Mesenchymal stem cell (in vitro differentiated cells and primary cell): ENCODE results near the gene AIDA.

Experiments
- DNase-seq: peaks from one replicate; pipeline ENCODE4 v3.0.0-alpha.2; 2013
- H2AFZ ChIP-seq: one replicate; pipeline ENCODE4 v1.6.1; 2013; ENCODE audit warnings: low read depth, mild to moderate bottlenecking, control low read depth, inconsistent platforms, low read length, moderate library complexity
- H2AK5ac ChIP-seq: 2 replicates; pipeline ENCODE4 v1.6.1; 2013; ENCODE audit warnings: low read length, moderate library complexity, mild to moderate bottlenecking, inconsistent platforms; ENCODE audit not compliant: severe bottlenecking
- H2BK120ac ChIP-seq: one replicate; pipeline ENCODE4 v1.6.1; 2013; ENCODE audit warnings: low read depth, mild to moderate bottlenecking, inconsistent platforms, low read length, moderate library complexity
- H2BK12ac ChIP-seq, 2 experiments: one replicate each; pipeline ENCODE4 v1.6.1; 2013; ENCODE audit warnings: inconsistent platforms in 2 of 2, low read length in 2 of 2, mild to moderate bottlenecking in 2 of 2, moderate library complexity in 2 of 2, control low read depth in 1 of 2
- H2BK15ac ChIP-seq: one replicate; pipeline ENCODE4 v1.6.1; 2013; ENCODE audit warnings: mild to moderate bottlenecking, low read depth, inconsistent platforms; ENCODE audit not compliant: poor library complexity, severe bottlenecking
- H2BK5ac ChIP-seq: 2 replicates; pipeline ENCODE4 v1.6.1; 2013; ENCODE audit warnings: low read depth, mild to moderate bottlenecking, low read length, control low read depth, inconsistent platforms; ENCODE audit not compliant: poor library complexity, severe bottlenecking
- H3K14ac ChIP-seq, 2 experiments: one replicate each; pipeline ENCODE4 v1.6.1; 2013; ENCODE audit warnings: inconsistent platforms in 2 of 2, low read length in 2 of 2, control low read depth in 1 of 2, mild to moderate bottlenecking in 1 of 2, moderate library complexity in 1 of 2
- H3K18ac ChIP-seq, 2 experiments: one replicate each; pipeline ENCODE4 v1.6.1; 2013; ENCODE audit warnings: inconsistent platforms in 2 of 2, low read length in 2 of 2, control low read depth in 1 of 2, low read depth in 1 of 2, mild to moderate bottlenecking in 1 of 2
- H3K23ac ChIP-seq, 2 experiments: one replicate each; pipeline ENCODE4 v1.6.1; 2013; ENCODE audit warnings: inconsistent platforms in 2 of 2, low read length in 2 of 2, mild to moderate bottlenecking in 2 of 2, moderate library complexity in 2 of 2, control low read depth in 1 of 2
- H3K27ac ChIP-seq: 2 replicates; pipeline ENCODE4 v1.5.1; 2013; ENCODE audit warnings: mild to moderate bottlenecking, moderate library complexity, low read length, control low read depth, inconsistent platforms; ENCODE audit not compliant: poor library complexity, severe bottlenecking
- H3K27me3 ChIP-seq, 2 experiments: 2 replicates each; pipeline versions ENCODE4 v1.6.1 to v1.7.0; 2013; ENCODE audit warnings: low read length in 2 of 2, mild to moderate bottlenecking in 2 of 2, moderate library complexity in 2 of 2, control low read depth in 1 of 2, inconsistent platforms in 1 of 2; ENCODE audit not compliant: control insufficient read depth in 1 of 2, insufficient read depth in 1 of 2
- H3K36me3 ChIP-seq, 2 experiments: 2 replicates each; pipeline versions ENCODE4 v1.6.1 to v1.7.0; 2013; ENCODE audit warnings: low read length in 2 of 2, control low read depth in 1 of 2, inconsistent platforms in 1 of 2, low read depth in 1 of 2, mild to moderate bottlenecking in 1 of 2; ENCODE audit not compliant: insufficient read depth in 2 of 2, control insufficient read depth in 1 of 2
- H3K4ac ChIP-seq, 2 experiments: one replicate each; pipeline ENCODE4 v1.6.1; 2013; ENCODE audit warnings: inconsistent platforms in 2 of 2, low read length in 2 of 2, mild to moderate bottlenecking in 2 of 2, moderate library complexity in 2 of 2, control low read depth in 1 of 2, low read depth in 1 of 2
- H3K4me1 ChIP-seq: 2 replicates; pipeline ENCODE4 v1.6.1; 2013; ENCODE audit warnings: low read depth, low read length, control low read depth; ENCODE audit not compliant: control insufficient read depth, insufficient read depth
- H3K4me2 ChIP-seq: 2 replicates; pipeline ENCODE4 v1.6.1; 2013; ENCODE audit warnings: low read length, mild to moderate bottlenecking, inconsistent platforms; ENCODE audit not compliant: poor library complexity, severe bottlenecking
- H3K4me3 ChIP-seq, 2 experiments: 2 replicates each; pipeline versions ENCODE4 v1.5.1 to v1.7.0; 2013; ENCODE audit warnings: low read length in 2 of 2, mild to moderate bottlenecking in 2 of 2, control low read depth in 1 of 2, low read depth in 1 of 2; ENCODE audit not compliant: insufficient read depth in 1 of 2
- H3K79me1 ChIP-seq: replicated peaks from 2 replicates; pipeline ENCODE4 v1.6.1; 2013; ENCODE audit warnings: mild to moderate bottlenecking, control low read depth, low read length, inconsistent platforms; ENCODE audit not compliant: poor library complexity, severe bottlenecking
- H3K9ac ChIP-seq: 2 replicates; pipeline ENCODE4 v1.7.0; 2013; ENCODE audit warnings: mild to moderate bottlenecking, low read length, moderate library complexity
- H3K9me3 ChIP-seq: 2 replicates; pipeline ENCODE4 v1.7.0; 2013; ENCODE audit warnings: mild to moderate bottlenecking, low read length; ENCODE audit not compliant: control insufficient read depth
- H4K8ac ChIP-seq: one replicate; pipeline ENCODE4 v1.6.1; 2013; ENCODE audit warnings: inconsistent platforms, mild to moderate bottlenecking, low read length, moderate library complexity
- H4K91ac ChIP-seq: one replicate; pipeline ENCODE4 v1.6.1; 2013; ENCODE audit warnings: mild to moderate bottlenecking, low read length, inconsistent platforms
- WGBS: methylation state at CpG from one replicate; pipeline ENCODE4 v1.1.7; 2013; ENCODE audit warnings: mixed read lengths; 5-methylcytosine and 5-hydroxymethylcytosine counted together

Gene AIDA

DNA sequence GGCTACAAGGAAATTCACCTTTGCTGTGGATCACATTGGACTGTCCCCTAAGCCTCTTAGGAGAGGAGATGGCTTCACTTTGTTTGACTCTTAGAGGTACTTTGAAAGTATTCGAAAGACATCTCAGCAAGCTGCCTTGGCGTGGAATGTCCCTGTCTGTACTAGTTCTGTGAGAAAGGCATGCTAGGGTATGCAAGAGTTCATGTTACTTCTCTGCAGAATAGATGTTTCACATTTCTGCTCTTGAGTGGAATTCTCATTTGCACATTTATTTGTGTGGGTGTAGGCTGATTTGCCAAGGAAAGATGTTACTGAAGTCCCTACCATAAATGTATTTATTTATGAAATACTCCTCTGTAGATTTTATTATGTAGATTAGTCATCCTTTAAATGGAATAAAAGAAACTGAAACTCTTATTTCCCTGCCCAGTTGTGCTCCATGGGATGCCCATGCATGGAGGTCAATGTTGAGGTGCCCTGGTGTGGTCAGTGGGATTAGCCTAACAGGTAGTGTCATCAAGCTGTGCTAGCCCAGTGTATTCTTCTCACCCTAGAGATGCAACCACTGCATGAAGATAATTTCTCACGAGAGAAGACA lies 80.6 kb downstream of the AIDA start:
- H2BK12ac ChIP-seq: no peak overlapping the region
- no peak overlapping the region for H3K14ac ChIP-seq
- peak overlapping the region; percentile 11 for H3K9ac ChIP-seq
- no peak overlapping the region for H3K18ac ChIP-seq
- no peaks in the 10 kb centered on the region for H3K27me3 ChIP-seq
- H3K9me3 ChIP-seq: no peaks in the 10 kb centered on the region
- no peak overlapping the region for H3K4ac ChIP-seq
- H2BK120ac ChIP-seq: no peak overlapping the region
- peaks cover 14% of the 10 kb centered on the region for H3K79me1 ChIP-seq
- H3K4me1 ChIP-seq: no peaks in the 10 kb centered on the region
- H3K27ac ChIP-seq: no peak overlapping the region
- no peak overlapping the region for H2BK5ac ChIP-seq
- no peak for DNase-seq
- no peak overlapping the region for H4K8ac ChIP-seq
- peaks cover 35 to 90% of the 10 kb centered on the region in 2 experiments for H3K36me3 ChIP-seq
- H2BK15ac ChIP-seq: no peak overlapping the region
- H2AK5ac ChIP-seq: no peak overlapping the region
- H3K4me2 ChIP-seq: no peak overlapping the region
- no peak overlapping the region for H3K23ac ChIP-seq
- no peak overlapping the region for H2AFZ ChIP-seq
- H3K4me3 ChIP-seq: no peak overlapping the region
- H4K91ac ChIP-seq: no peak overlapping the region
- 94% methylated on average over 3 of the region's 3 CpGs for whole genome bisulfite sequencing

DNA sequence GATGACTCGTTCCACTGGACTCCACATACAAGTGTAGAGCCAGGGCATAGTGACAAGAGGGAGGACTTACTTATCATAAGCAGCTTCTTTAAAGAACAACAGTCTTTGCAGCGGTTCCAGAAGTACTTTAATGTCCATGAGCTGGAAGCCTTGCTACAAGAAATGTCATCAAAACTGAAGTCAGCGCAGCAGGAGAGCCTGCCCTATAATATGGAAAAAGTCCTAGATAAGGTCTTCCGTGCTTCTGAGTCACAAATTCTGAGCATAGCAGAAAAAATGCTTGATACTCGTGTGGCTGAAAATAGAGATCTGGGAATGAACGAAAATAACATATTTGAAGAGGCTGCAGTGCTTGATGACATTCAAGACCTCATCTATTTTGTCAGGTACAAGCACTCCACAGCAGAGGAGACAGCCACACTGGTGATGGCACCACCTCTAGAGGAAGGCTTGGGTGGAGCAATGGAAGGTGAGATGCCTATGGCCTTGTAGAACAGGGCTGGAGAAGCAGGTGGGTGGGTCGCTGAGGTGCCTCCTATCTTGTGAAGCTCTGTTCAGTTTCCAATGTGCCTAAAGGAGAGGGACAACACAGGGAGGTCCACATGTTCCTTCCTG lies 82.3 kb downstream of the AIDA start:
- H3K4me3 ChIP-seq: no peak overlapping the region
- H3K27ac ChIP-seq: no peak overlapping the region
- H3K79me1 ChIP-seq: peaks cover 11% of the 10 kb centered on the region
- H2AK5ac ChIP-seq: no peak overlapping the region
- DNase-seq: no peak
- no peaks in the 10 kb centered on the region for H3K9me3 ChIP-seq
- H2BK120ac ChIP-seq: no peak overlapping the region
- no peak overlapping the region for H3K18ac ChIP-seq
- H3K4ac ChIP-seq: no peak overlapping the region
- no peak overlapping the region for H4K91ac ChIP-seq
- H3K4me1 ChIP-seq: no peaks in the 10 kb centered on the region
- H3K9ac ChIP-seq: no peak overlapping the region
- 89% methylated on average over 7 of the region's 7 CpGs for WGBS
- peaks cover 42 to 92% of the 10 kb centered on the region in 2 experiments for H3K36me3 ChIP-seq
- no peak overlapping the region for H2BK15ac ChIP-seq
- no peak overlapping the region for H2AFZ ChIP-seq
- H3K27me3 ChIP-seq: no peaks in the 10 kb centered on the region
- H2BK12ac ChIP-seq: no peak overlapping the region
- no peak overlapping the region for H3K4me2 ChIP-seq
- H3K14ac ChIP-seq: no peak overlapping the region
- no peak overlapping the region for H2BK5ac ChIP-seq
- H4K8ac ChIP-seq: no peak overlapping the region
- no peak overlapping the region for H3K23ac ChIP-seq

DNA sequence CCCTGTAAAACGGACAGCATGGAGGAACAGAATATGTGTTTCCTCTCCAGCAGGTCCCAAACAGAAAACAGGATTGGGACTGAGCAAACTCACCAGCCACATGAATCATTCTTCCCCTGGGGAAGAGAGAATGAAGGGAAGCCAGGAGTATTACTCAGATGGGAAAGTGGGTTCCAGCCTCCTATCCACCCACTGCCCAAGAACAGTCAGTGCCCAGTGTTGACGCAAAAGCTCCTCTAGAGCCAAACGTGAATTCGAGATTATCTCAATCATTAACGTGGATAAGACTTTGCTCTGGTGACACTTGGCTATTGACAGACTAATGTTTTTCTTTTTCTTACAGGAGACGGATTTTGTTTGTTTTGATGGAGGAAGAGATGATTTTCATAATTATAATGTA lies 85.1 kb downstream of the AIDA start:
- no peak for DNase-seq
- Histone ChIP-seq H3K4me1 (no peaks in the 10 kb centered on the region), H2AFZ (no peak overlapping the region), H3K14ac (no peak overlapping the region), H3K27me3 (no peaks in the 10 kb centered on the region), H4K8ac (no peak overlapping the region), H3K4ac (no peak overlapping the region), H2BK120ac (no peak overlapping the region), H4K91ac (no peak overlapping the region), H3K4me2 (no peak overlapping the region), H3K18ac (no peak overlapping the region), H3K27ac (no peak overlapping the region), H2BK15ac (no peak overlapping the region), H2AK5ac (no peak overlapping the region), H2BK5ac (no peak overlapping the region), H2BK12ac (no peak overlapping the region), H3K4me3 (peak overlapping the region in 1 of 2 experiments; percentile 1), H3K36me3 (peaks cover 36 to 93% of the 10 kb centered on the region in 2 experiments), H3K9me3 (no peaks in the 10 kb centered on the region), H3K23ac (no peak overlapping the region), H3K9ac (peak overlapping the region; percentile 61), H3K79me1 (peaks cover 13% of the 10 kb centered on the region)
- WGBS: 94% methylated on average over 6 of the region's 6 CpGs

DNA sequence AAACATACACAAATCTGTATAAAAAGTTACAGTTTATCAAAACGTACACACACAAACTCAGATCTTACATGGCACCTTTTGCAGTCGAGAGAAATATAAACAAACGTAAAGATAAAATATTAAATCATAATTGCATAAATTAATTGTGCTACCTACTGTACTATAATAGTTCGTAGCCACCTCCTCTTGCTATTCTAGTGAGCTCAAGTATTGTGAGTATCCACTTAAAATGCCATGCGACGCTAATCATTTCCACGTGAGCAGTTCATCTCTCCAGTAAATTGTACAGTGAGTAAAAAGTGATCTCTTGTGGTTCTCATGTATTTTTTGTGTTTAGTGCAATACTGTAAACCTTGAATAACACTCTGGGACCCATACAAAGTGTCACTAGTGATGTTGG lies 88.1 kb downstream of the AIDA start:
- H3K14ac ChIP-seq: no peak overlapping the region
- DNase-seq: no peak
- no peaks in the 10 kb centered on the region for H3K4me1 ChIP-seq
- H4K8ac ChIP-seq: no peak overlapping the region
- H3K4me2 ChIP-seq: no peak overlapping the region
- H2BK12ac ChIP-seq: no peak overlapping the region
- H3K18ac ChIP-seq: no peak overlapping the region
- no peaks in the 10 kb centered on the region for H3K9me3 ChIP-seq
- no peak overlapping the region for H3K4me3 ChIP-seq
- 98% methylated on average over 4 of the region's 7 CpGs for WGBS
- no peak overlapping the region for H3K27ac ChIP-seq
- no peaks in the 10 kb centered on the region for H3K27me3 ChIP-seq
- no peak overlapping the region for H2AFZ ChIP-seq
- no peak overlapping the region for H3K4ac ChIP-seq
- no peak overlapping the region for H2BK15ac ChIP-seq
- H3K23ac ChIP-seq: no peak overlapping the region
- H2AK5ac ChIP-seq: no peak overlapping the region
- no peak overlapping the region for H3K9ac ChIP-seq
- H2BK120ac ChIP-seq: no peak overlapping the region
- no peak overlapping the region for H2BK5ac ChIP-seq
- H3K79me1 ChIP-seq: peaks cover 16% of the 10 kb centered on the region
- peaks cover 23 to 73% of the 10 kb centered on the region in 2 experiments for H3K36me3 ChIP-seq
- no peak overlapping the region for H4K91ac ChIP-seq
